Inferior parietal cortex (tissue), 1 donor: ENCODE measurements around the gene CFLAR.
"Not testable (repeated sequence)": the region's sequence is repeated elsewhere in the genome, so short reads cannot be mapped to it uniquely, and the experiment has no call there.

Source experiments
- DNase-seq: peaks from one replicate; pipeline ENCODE4 v3.0.0-alpha.2; 2016; ENCODE audit errors: extremely low spot score

The CFLAR gene

DNA sequence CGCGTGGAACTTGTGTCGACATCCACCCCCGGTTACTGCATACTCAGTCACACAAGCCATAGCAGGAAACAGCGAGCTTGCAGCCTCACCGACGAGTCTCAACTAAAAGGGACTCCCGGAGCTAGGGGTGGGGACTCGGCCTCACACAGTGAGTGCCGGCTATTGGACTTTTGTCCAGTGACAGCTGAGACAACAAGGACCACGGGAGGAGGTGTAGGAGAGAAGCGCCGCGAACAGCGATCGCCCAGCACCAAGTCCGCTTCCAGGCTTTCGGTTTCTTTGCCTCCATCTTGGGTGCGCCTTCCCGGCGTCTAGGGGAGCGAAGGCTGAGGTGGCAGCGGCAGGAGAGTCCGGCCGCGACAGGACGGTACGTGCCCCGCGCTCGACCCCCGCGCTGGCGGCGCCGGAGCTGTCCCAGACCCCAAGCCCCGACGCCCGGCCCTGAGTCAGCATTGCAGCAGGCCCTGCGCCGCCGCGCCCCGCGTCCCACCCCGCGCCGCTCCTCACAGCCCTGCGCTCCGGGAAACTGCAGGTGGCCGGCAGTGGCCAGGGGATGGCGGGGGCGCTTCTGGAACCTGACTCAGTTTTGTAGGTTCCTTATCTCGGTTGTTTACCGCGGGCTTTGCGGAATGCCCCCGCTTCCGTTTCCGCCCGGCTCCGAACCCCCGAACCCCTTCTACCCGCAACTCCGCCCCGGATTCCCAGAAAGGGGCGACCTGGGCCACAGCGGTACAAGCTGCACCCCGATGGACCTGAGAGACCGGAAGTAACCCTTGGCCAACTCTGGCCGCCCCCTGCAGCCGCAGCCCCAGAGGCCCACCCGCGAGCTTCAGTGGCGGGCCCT lies at the start of gene CFLAR:
Gene CFLAR (plus strand): TSS at position 50 of the 844 bp plus-strand sequence. CDS start 13,702 bp downstream, outside the sequence.
- peak; percentile 56 for DNase-seq

DNA sequence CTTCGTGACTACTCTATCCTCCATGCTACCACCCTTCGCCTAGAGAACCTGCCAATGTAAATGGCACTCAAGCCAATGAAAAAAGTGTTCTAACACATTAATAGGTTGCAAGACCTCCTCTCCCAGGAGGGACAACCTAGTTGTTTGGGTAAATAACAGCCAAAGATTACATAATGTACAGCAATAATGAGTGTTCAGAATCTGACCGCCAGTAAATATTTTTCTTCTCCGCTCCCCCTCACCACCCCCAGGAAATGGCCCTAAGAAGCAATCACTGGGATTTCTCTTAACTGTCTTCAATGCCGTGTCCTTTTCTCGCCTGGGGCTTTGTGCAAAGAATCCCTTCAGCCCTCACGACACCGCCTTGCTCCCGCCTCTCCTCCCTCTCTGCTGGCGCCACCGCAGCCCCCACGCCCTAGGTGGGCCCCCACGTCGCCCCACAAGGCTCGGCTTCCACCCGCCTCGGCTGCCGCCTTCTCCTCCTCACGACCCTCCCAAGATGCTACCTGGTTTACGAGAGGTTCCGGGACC lies 45.0 kb upstream of the CFLAR start:
- peak; percentile 38 for DNase-seq

GRCh38 chr2:201071479-201072200 lies 44.3 kb upstream of the CFLAR start, which contains the start of the genes HYCC2 and NDUFB3:
HYCC2 (minus strand) TSS chr2:201071671; CDS start chr2:201024009, 47,662 bp downstream.
NDUFB3 (plus strand) TSS chr2:201072001; CDS start chr2:201078883, 6,882 bp downstream.
- DNase-seq, result peak; percentile 96

DNA sequence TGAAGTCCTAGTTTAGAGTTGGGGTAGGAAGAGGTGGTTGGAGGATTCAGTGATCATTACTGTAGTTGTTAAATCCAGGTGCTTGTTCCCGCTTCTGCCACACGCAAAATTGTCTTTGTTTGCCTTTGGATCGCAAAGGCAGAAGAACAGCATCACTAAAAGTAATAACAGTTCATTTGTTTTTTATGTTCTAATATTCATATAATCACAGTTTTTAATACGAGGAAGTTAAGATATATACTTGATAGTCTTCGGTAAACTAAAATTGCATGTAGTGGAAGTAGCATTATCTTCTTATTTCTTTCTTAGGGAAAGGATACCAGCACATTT lies 43.8 kb upstream of the CFLAR start:
- no peak for DNase-seq

DNA sequence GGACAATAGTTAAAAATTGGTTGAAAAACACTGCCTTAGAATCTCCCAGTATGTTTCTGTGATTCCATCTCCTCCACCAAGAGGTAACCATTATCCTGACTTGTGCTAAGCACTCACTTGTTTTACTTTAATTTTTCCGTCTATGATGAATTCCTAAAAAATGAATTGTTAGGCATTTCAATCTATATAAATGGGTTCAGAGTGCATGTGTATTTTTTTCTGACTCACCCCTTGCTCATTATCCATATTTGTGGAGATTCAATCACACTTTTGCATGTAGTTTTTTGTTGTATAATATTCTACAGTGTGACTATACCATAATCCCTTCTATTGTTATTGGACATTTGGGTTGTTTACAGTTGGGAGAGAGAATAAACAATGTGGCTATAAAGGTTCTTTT lies 42.9 kb upstream of the CFLAR start:
- no peak for DNase-seq

- DNase-seq, result no peak
These were observed 41.0 kb upstream of the CFLAR start for GRCh38 chr2:201074996-201075395.

- no peak for DNase-seq
These were observed 31.1 kb upstream of the CFLAR start for GRCh38 chr2:201084863-201085262.

DNA sequence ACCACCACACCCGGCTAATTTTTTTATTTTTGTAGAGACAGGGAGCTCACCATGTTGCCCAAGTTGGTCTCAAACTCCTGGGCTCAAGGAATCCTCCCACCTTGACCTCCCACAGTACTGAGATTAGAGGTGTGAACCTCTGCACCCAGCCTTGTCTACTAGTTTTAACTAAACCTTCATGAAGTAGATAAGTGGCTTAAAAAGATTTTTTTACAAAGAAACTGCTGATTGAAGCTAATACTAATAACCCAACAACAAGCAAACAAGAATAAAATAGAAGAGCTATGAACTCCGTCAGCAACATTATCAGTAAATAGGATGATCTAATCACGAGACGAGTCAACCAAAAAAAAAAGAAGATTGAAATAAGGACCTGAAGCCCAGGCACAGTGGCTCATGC lies 25.4 kb upstream of the CFLAR start:
- DNase-seq, result no peak

GRCh38 chr2:201093573-201093972 lies 22.4 kb upstream of the CFLAR start:
- DNase-seq, result no peak

GRCh38 chr2:201100497-201100896 lies 15.5 kb upstream of the CFLAR start:
- DNase-seq, result no peak

- DNase-seq, result no peak
These were observed 10.2 kb upstream of the CFLAR start for GRCh38 chr2:201105759-201106158.

DNA sequence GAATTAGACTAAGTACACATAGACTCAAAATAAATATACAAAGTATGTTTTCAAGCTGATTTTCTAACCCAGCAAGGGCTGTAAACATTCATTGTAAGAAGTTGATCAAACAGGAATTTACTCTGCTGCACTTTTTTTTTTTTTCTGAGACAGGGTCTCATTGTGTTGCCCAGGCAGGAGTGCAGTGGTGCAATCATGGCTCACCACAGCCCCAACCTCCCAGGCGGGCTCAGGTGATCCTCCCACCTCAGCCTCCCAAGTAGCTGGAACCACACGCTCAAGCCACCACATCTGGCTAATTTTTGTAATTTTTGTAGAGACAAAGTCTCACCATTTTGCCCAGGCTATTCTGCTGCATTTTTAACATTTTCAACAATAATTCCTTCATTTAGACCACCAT lies 8.3 kb upstream of the CFLAR start:
- DNase-seq, result no peak

- DNase-seq, result no peak
These were observed 7.6 kb upstream of the CFLAR start for GRCh38 chr2:201108341-201108740.

DNA sequence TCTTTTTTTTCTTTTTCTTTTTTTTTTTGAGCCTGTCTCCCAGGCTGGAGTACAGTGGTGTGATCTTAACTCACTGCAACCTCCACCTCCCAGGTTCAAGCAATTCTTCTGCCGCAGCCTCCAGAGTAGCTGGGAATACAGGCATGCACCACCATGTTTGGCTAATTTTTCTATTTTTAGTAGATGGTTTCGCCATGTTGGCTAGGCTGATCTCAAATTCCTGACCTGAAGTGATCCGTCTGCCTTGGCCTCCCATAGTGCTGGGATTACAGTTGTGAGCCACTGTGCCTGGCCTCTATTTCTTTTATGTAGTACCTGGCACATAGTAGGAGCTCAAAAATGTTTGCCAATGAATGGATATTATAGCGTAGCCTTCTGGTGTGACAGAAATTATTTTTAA lies 6.8 kb upstream of the CFLAR start:
- DNase-seq, result no peak

GRCh38 chr2:201110615-201111014 lies 5.3 kb upstream of the CFLAR start:
- DNase-seq, result no peak

DNA sequence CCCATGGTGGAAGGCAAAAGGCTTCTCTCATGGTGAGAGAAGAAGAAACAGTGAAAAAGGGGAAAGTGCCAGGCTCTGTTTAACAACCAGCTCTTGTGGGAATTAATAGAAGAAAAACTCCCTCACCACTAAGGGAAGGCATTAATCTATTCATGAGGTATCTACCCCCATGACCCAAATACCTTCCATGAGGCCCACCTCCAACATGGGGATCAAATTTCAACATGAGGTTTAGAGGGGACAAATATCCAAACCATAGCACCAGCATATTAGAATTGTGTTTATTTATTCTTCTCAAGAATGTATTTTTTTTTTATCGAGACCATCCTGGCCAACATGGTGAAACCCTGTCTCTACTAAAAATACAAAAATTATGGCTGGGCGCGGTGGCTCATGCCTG lies 4.9 kb upstream of the CFLAR start:
- no peak for DNase-seq

DNA sequence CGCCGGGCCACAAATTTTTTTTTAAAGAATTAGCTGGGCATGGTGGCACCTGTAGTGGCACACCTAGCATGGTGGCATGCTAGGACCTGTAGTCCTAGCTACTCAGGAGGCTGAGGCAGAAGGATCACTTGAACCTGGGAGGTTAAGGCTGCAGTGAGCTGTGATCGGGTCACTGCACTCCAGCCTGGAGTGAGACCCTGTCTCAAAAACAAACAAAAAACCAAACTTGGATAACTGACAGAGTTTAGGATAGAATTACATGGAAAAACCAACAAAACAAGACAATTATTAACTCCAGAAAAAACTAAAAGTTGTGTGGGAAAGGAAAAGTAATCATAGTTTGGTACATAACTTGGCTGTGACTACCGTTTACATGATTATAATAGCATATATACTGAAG lies 1.6 kb upstream of the CFLAR start:
- DNase-seq, result no peak

DNA sequence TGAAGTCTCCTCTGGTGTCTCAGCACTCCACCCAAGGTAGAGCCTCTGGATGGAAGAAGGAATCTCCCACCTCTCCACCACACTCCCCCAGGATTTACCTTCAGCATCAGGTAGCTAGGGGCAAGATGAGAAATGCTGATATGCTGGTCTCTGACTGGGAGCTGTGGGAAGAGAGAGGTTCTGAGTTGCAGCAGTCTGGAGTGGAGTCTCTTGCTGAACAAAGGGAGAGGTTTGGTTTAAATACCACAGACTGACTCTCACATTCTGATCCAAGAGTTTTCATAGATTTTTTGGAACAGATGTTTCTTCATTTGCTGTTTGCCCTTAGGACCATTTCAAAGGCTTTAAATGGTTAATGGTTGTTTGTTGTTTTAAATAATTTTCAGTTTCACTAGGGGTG lies 1.1 kb upstream of the CFLAR start:
- DNase-seq, result no peak

GRCh38 chr2:201116959-201117734 lies 1.2 kb downstream of the CFLAR start:
- DNase-seq, result peak; percentile 57

GRCh38 chr2:201117735-201118094 lies 1.8 kb downstream of the CFLAR start:
- not testable (repeated sequence) for DNase-seq

DNA sequence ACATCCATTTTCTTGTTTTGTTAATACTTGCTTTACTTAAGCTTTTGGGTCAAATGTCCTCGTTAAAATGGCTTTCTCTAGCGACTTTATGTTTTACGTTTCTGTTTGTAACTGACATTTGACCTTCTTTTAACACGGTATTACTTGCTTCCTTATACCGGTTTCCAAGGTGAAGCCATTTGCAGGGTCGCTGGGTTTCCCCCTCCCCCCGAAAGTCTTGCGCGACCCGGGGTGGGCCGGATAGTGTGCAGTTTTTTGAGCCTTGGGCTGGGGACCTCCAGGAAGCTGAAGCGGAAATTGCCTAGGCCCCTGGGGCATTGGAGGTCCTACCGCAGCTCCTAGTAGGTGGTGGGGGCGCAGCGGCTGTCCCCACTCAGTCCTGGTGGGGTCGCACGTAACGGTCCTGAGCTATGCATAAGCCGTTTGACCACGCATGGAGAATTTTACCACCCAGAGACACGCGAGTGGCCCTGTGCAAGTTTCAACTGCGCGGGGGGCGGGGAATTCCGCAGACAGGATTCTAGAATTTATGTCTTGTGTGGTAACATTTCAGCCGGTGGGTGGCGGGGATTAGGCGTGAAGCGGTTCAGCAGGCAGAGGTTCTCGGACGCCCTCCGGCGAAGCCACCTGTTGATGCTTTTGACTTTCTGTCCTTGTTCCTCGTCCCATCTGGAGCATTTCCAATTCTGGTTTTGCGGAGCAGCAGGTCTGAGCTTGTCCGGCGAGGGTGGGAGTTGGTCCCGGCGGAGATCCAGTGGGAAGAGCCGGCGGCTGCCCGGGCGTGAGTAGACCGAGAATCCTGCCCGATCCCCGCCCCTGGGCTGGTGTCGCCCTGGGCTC lies 2.4 kb downstream of the CFLAR start:
- DNase-seq, result peak; percentile 69
